HEK293 (cell line): ENCODE data around the gene KCNJ14.

Experiments
- CTCF ChIA-PET: fragments of 350-600 bp; formaldehyde crosslinking; extraction: SDS; loops from one replicate; lab custom pipeline; 2021; ENCODE audit warnings: antibody characterized with exemption; lab: Yijun Ruan, JAX
- POLR2A ChIA-PET: fragments of 300-600 bp; formaldehyde crosslinking; extraction: SDS; loops from one replicate; lab custom pipeline; 2020; ENCODE audit warnings: antibody characterized with exemption, inconsistent platforms; lab: Yijun Ruan, JAX
- H3K27ac ChIP-seq: fragments of 200-500 bp; sonication (Bioruptor generic); 2 replicates; pipeline ENCODE4 v1.5.1; 2014; ENCODE audit warnings: low read depth, low read length, control low read depth, inconsistent platforms; ENCODE audit errors: extremely low read depth
- H3K36me3 ChIP-seq, 2 experiments: fragments of 200-500 bp in 1 of 2; sonication (Bioruptor generic) in 1 of 2; 1 replicate in 1 of 2; 2 replicates in 1 of 2; pipeline ENCODE4 v1.5.1; 2014 to 2017; ENCODE audit warnings: inconsistent platforms in 2 of 2, low read length in 2 of 2; ENCODE audit not compliant: control insufficient read depth in 2 of 2, insufficient read depth in 1 of 2
- H3K4me1 ChIP-seq: fragments of 200-500 bp; sonication (Bioruptor generic); 2 replicates; pipeline ENCODE4 v1.5.1; 2014; ENCODE audit warnings: mild to moderate bottlenecking, low read length, inconsistent platforms; ENCODE audit not compliant: control insufficient read depth, insufficient read depth
- H3K4me3 ChIP-seq: 2 replicates; pipeline ENCODE4 v1.5.1; 2011; ENCODE audit warnings: low read depth, mild to moderate bottlenecking, control low read depth, low read length, moderate library complexity
- H3K9me3 ChIP-seq: fragments of 200-500 bp; sonication (Bioruptor generic); 2 replicates; pipeline ENCODE4 v1.5.1; 2014; ENCODE audit warnings: low read depth, low read length, inconsistent platforms; ENCODE audit not compliant: control insufficient read depth, insufficient read depth
- SP2 ChIP-seq: fragments of 450-650 bp; formaldehyde crosslinking; IDR thresholded peaks from 2 replicates; pipeline ENCODE4 v1.5.1; 2016; ENCODE audit warnings: missing biosample characterization, missing genetic modification characterization
- SP7 ChIP-seq: fragments of 450-650 bp; formaldehyde crosslinking; IDR thresholded peaks from 2 replicates; pipeline ENCODE4 v1.5.1; 2016; ENCODE audit warnings: missing biosample characterization, missing genetic modification characterization
- YY2 ChIP-seq: fragments of 450-650 bp; formaldehyde crosslinking; IDR thresholded peaks from 2 replicates; pipeline ENCODE4 v1.5.1; 2016; ENCODE audit warnings: missing biosample characterization, missing genetic modification characterization
- ZBTB21 ChIP-seq: fragments of 450-650 bp; formaldehyde crosslinking; IDR thresholded peaks from 2 replicates; pipeline ENCODE4 v1.5.1; 2017; ENCODE audit warnings: missing biosample characterization, missing genetic modification characterization
- ZBTB8A ChIP-seq: fragments of 450-650 bp; formaldehyde crosslinking; IDR thresholded peaks from 2 replicates; pipeline ENCODE4 v1.5.1; 2016; ENCODE audit warnings: missing biosample characterization, missing genetic modification characterization
- ZFHX2 ChIP-seq: fragments of 450-650 bp; formaldehyde crosslinking; conservative IDR thresholded peaks from 2 replicates; pipeline ENCODE4 v1.5.1; 2016; ENCODE audit warnings: missing biosample characterization, missing genetic modification characterization
- ZNF174 ChIP-seq: fragments of 450-650 bp; formaldehyde crosslinking; IDR thresholded peaks from 2 replicates; pipeline ENCODE4 v1.5.0; 2017; ENCODE audit warnings: missing biosample characterization, mild to moderate bottlenecking, missing genetic modification characterization
- ZNF302 ChIP-seq: fragments of 450-650 bp; formaldehyde crosslinking; IDR thresholded peaks from 2 replicates; pipeline ENCODE4 v1.5.1; 2016; ENCODE audit warnings: missing biosample characterization, missing genetic modification characterization, low read depth
- ZNF416 ChIP-seq: fragments of 450-650 bp; formaldehyde crosslinking; IDR thresholded peaks from 2 replicates; pipeline ENCODE4 v1.5.1; 2016; ENCODE audit warnings: missing biosample characterization, missing genetic modification characterization
- ZNF521 ChIP-seq: fragments of 450-650 bp; formaldehyde crosslinking; IDR thresholded peaks from 2 replicates; pipeline ENCODE4 v1.5.1; 2017; ENCODE audit warnings: missing biosample characterization, mild to moderate bottlenecking, missing genetic modification characterization
- ZNF621 ChIP-seq: fragments of 450-650 bp; formaldehyde crosslinking; IDR thresholded peaks from 2 replicates; pipeline ENCODE4 v1.5.1; 2017; ENCODE audit warnings: missing biosample characterization, missing genetic modification characterization
- ZNF629 ChIP-seq: fragments of 450-650 bp; formaldehyde crosslinking; IDR thresholded peaks from 2 replicates; pipeline ENCODE4 v1.5.1; 2017; ENCODE audit warnings: missing biosample characterization, missing genetic modification characterization
- ZNF777 ChIP-seq: fragments of 450-650 bp; formaldehyde crosslinking; IDR thresholded peaks from 2 replicates; pipeline ENCODE4 v1.5.1; 2017; ENCODE audit warnings: missing biosample characterization, missing genetic modification characterization, borderline replicate concordance
- ZNF785 ChIP-seq: fragments of 450-650 bp; formaldehyde crosslinking; IDR thresholded peaks from 2 replicates; pipeline ENCODE4 v1.5.1; 2016; ENCODE audit warnings: missing biosample characterization, missing genetic modification characterization
- ZSCAN23 ChIP-seq: fragments of 450-650 bp; formaldehyde crosslinking; IDR thresholded peaks from 2 replicates; pipeline ENCODE4 v1.5.1; 2016; ENCODE audit warnings: missing biosample characterization, missing genetic modification characterization
- TF ChIP-seq, protein P1 (sequence below): fragments of 450-650 bp; formaldehyde crosslinking; IDR thresholded peaks from 2 replicates; pipeline ENCODE4 v1.5.1; 2016; ENCODE audit warnings: missing biosample characterization, missing genetic modification characterization, low read depth
- TF ChIP-seq, protein P2 (sequence below): fragments of 450-650 bp; formaldehyde crosslinking; IDR thresholded peaks from 2 replicates; pipeline ENCODE4 v1.5.1; 2016; ENCODE audit warnings: missing biosample characterization, missing genetic modification characterization
- TF ChIP-seq, protein P3 (sequence below): fragments of 450-650 bp; formaldehyde crosslinking; IDR thresholded peaks from 2 replicates; pipeline ENCODE4 v1.5.1; 2016; ENCODE audit warnings: missing biosample characterization, missing genetic modification characterization
- TF ChIP-seq, protein P4 (sequence below): fragments of 450-650 bp; formaldehyde crosslinking; optimal IDR thresholded peaks from 2 replicates; pipeline ENCODE3; 2016; ENCODE audit warnings: missing biosample characterization, mild to moderate bottlenecking, missing genetic modification characterization
- TF ChIP-seq, protein P5 (sequence below): fragments of 450-650 bp; formaldehyde crosslinking; IDR thresholded peaks from 2 replicates; pipeline ENCODE4 v1.5.1; 2016; ENCODE audit warnings: missing biosample characterization, missing genetic modification characterization
- TF ChIP-seq, protein P6 (sequence below): fragments of 450-650 bp; formaldehyde crosslinking; IDR thresholded peaks from 2 replicates; pipeline ENCODE4 v1.5.1; 2016; ENCODE audit warnings: missing biosample characterization, missing genetic modification characterization
- TF ChIP-seq, protein P7 (sequence below): fragments of 450-650 bp; formaldehyde crosslinking; IDR thresholded peaks from 2 replicates; pipeline ENCODE4 v1.5.1; 2016; ENCODE audit warnings: missing biosample characterization, missing genetic modification characterization, low read depth

The KCNJ14 gene

DNA sequence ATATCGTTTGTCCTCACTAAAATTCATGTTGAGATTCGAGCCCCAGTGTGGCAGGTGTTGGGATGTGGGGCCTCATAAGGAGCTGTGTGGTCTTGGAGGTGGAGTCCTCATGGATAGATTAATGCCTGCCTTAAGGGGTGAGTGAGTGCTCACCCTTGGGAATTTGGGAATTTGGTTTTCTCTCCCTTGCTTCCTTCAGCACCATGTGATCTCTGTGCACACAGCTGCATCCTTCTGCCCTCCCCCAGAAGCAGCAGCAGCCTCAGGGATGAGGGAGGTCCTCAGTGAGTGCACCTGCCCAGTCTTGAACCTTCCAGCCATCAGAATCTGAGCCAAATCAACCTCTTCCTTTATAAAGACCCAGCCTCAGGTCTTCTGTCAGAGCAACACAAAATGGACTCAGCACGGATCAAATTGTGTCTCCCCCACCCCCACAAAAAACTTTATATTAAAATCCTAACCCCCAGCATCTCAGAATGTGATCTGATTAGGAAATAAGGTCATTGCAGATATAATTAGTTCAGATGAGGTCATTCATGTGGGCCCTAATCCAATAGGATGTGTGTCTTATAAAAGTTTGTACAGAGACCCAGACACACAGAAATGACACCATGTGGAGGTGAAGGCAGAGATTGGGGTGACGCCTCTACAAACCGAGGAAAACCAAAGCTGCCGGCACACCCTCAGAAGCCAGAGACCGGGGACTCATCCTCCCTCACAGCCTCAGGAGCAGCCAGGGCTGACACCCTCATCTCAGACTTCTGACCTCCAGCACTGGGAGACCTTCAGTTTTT, 26.7 kb downstream of the KCNJ14 start:
- ChIA-PET POLR2A (interaction anchor here (1.6 to 1.8 kb wide), 2 partner anchors 11 to 12 kb away, joined by 5 to 8 read pairs; no protein-coding TSS in a partner anchor), CTCF (interaction anchor here (1.7 kb wide), 1 partner anchor 8 kb away, joined by 12 read pairs; no protein-coding TSS in a partner anchor)
- peaks cover 15 to 34% of the 10 kb centered on the region in 2 experiments; a peak in 2 of 3 replicates for H3K36me3 ChIP-seq
- TF ChIP-seq ZNF621 (tag by site-specific recombination) (no peak), ZNF777 (tag by site-specific recombination) (no peak), ZNF174 (tag by site-specific recombination) (no peak), SP7 (tag by site-specific recombination) (0 out of 2 replicates have a peak, but pooled peaks have one; percentile 16), ZSCAN23 (tag by site-specific recombination) (no peak), ZFHX2 (tag by site-specific recombination) (no peak), ZBTB21 (no peak), ZNF302 (tag by site-specific recombination) (no peak), ZNF629 (tag by site-specific recombination) (peak; percentile 39; the same call in 1 of the 2 replicates), ZBTB8A (tag by site-specific recombination) (no peak), ZNF785 (tag by site-specific recombination) (no peak), ZNF521 (tag by site-specific recombination) (no peak), SP2 (tag by site-specific recombination) (peak; percentile 13; the same call in 1 of the 2 replicates), YY2 (tag by site-specific recombination) (no peak), ZNF416 (tag by site-specific recombination) (no peak)
- TF ChIP-seq, protein P1, sequence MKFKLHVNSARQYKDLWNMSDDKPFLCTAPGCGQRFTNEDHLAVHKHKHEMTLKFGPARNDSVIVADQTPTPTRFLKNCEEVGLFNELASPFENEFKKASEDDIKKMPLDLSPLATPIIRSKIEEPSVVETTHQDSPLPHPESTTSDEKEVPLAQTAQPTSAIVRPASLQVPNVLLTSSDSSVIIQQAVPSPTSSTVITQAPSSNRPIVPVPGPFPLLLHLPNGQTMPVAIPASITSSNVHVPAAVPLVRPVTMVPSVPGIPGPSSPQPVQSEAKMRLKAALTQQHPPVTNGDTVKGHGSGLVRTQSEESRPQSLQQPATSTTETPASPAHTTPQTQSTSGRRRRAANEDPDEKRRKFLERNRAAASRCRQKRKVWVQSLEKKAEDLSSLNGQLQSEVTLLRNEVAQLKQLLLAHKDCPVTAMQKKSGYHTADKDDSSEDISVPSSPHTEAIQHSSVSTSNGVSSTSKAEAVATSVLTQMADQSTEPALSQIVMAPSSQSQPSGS (tag by site-specific recombination), result peak; percentile 57
- TF ChIP-seq, protein P2, sequence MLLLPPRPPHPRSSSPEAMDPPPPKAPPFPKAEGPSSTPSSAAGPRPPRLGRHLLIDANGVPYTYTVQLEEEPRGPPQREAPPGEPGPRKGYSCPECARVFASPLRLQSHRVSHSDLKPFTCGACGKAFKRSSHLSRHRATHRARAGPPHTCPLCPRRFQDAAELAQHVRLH (tag by site-specific recombination), result no peak
- TF ChIP-seq, protein P3, sequence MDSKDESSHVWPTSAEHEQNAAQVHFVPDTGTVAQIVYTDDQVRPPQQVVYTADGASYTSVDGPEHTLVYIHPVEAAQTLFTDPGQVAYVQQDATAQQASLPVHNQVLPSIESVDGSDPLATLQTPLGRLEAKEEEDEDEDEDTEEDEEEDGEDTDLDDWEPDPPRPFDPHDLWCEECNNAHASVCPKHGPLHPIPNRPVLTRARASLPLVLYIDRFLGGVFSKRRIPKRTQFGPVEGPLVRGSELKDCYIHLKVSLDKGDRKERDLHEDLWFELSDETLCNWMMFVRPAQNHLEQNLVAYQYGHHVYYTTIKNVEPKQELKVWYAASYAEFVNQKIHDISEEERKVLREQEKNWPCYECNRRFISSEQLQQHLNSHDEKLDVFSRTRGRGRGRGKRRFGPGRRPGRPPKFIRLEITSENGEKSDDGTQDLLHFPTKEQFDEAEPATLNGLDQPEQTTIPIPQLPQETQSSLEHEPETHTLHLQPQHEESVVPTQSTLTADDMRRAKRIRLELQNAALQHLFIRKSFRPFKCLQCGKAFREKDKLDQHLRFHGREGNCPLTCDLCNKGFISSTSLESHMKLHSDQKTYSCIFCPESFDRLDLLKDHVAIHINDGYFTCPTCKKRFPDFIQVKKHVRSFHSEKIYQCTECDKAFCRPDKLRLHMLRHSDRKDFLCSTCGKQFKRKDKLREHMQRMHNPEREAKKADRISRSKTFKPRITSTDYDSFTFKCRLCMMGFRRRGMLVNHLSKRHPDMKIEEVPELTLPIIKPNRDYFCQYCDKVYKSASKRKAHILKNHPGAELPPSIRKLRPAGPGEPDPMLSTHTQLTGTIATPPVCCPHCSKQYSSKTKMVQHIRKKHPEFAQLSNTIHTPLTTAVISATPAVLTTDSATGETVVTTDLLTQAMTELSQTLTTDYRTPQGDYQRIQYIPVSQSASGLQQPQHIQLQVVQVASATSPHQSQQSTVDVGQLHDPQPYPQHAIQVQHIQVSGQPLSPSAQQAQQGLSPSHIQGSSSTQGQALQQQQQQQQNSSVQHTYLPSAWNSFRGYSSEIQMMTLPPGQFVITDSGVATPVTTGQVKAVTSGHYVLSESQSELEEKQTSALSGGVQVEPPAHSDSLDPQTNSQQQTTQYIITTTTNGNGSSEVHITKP (tag by site-specific recombination), result peak; percentile 63
- TF ChIP-seq, protein P4, sequence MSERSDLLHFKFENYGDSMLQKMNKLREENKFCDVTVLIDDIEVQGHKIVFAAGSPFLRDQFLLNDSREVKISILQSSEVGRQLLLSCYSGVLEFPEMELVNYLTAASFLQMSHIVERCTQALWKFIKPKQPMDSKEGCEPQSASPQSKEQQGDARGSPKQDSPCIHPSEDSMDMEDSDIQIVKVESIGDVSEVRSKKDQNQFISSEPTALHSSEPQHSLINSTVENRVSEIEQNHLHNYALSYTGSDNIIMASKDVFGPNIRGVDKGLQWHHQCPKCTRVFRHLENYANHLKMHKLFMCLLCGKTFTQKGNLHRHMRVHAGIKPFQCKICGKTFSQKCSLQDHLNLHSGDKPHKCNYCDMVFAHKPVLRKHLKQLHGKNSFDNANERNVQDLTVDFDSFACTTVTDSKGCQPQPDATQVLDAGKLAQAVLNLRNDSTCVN (tag by site-specific recombination), result no peak
- TF ChIP-seq, protein P5, sequence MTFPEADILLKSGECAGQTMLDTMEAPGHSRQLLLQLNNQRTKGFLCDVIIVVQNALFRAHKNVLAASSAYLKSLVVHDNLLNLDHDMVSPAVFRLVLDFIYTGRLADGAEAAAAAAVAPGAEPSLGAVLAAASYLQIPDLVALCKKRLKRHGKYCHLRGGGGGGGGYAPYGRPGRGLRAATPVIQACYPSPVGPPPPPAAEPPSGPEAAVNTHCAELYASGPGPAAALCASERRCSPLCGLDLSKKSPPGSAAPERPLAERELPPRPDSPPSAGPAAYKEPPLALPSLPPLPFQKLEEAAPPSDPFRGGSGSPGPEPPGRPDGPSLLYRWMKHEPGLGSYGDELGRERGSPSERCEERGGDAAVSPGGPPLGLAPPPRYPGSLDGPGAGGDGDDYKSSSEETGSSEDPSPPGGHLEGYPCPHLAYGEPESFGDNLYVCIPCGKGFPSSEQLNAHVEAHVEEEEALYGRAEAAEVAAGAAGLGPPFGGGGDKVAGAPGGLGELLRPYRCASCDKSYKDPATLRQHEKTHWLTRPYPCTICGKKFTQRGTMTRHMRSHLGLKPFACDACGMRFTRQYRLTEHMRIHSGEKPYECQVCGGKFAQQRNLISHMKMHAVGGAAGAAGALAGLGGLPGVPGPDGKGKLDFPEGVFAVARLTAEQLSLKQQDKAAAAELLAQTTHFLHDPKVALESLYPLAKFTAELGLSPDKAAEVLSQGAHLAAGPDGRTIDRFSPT (tag by site-specific recombination), result no peak
- TF ChIP-seq, protein P6, sequence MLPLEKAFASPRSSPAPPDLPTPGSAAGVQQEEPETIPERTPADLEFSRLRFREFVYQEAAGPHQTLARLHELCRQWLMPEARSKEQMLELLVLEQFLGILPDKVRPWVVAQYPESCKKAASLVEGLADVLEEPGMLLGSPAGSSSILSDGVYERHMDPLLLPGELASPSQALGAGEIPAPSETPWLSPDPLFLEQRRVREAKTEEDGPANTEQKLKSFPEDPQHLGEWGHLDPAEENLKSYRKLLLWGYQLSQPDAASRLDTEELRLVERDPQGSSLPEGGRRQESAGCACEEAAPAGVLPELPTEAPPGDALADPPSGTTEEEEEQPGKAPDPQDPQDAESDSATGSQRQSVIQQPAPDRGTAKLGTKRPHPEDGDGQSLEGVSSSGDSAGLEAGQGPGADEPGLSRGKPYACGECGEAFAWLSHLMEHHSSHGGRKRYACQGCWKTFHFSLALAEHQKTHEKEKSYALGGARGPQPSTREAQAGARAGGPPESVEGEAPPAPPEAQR (tag by site-specific recombination), result no peak
- TF ChIP-seq, protein P7, sequence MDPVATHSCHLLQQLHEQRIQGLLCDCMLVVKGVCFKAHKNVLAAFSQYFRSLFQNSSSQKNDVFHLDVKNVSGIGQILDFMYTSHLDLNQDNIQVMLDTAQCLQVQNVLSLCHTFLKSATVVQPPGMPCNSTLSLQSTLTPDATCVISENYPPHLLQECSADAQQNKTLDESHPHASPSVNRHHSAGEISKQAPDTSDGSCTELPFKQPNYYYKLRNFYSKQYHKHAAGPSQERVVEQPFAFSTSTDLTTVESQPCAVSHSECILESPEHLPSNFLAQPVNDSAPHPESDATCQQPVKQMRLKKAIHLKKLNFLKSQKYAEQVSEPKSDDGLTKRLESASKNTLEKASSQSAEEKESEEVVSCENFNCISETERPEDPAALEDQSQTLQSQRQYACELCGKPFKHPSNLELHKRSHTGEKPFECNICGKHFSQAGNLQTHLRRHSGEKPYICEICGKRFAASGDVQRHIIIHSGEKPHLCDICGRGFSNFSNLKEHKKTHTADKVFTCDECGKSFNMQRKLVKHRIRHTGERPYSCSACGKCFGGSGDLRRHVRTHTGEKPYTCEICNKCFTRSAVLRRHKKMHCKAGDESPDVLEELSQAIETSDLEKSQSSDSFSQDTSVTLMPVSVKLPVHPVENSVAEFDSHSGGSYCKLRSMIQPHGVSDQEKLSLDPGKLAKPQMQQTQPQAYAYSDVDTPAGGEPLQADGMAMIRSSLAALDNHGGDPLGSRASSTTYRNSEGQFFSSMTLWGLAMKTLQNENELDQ (tag by site-specific recombination), result no peak

More for the DNA sequence above, 26.7 kb downstream of the KCNJ14 start:
- Histone ChIP-seq H3K4me1 (no peaks in the 10 kb centered on the region), H3K4me3 (no peak overlapping the region), H3K27ac (no peak overlapping the region; the same call in 1 of the 2 replicates), H3K9me3 (no peaks in the 10 kb centered on the region)
